ENCODE measurements around the gene SORCS2.

DNA sequence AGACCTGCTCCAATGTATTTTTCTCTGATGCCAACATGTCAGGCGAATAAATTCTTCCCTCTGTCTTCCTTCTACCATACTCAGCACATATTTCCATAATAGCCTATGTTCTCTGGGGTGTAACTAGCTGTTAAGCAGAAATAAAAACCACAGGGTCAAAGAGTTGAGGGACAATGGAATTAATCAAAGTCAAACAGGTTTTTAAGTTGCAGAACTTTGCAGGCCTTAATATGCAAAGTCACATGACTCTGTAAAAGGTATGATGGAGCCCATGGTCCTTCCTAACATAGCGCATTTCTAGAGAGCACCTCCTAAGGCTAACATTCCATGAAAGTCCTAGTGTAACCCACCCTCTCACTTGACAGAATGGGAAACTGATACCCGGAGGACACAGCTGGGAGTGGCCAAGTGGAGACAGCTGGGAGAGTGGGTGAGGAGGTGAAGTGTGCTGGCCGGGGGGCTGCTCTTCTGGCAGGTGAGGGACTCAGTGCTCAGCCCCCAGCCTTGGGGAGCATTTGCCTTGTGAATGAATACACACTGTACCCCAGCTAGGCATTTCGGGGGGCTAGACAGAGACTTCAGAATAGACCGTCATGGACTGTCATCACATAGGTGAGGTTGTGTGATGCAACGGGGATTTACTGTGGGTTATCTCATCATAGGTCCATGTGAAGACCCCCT is 8.4 kb upstream of the SORCS2 start:
- TF ChIP-seq, protein P1, sequence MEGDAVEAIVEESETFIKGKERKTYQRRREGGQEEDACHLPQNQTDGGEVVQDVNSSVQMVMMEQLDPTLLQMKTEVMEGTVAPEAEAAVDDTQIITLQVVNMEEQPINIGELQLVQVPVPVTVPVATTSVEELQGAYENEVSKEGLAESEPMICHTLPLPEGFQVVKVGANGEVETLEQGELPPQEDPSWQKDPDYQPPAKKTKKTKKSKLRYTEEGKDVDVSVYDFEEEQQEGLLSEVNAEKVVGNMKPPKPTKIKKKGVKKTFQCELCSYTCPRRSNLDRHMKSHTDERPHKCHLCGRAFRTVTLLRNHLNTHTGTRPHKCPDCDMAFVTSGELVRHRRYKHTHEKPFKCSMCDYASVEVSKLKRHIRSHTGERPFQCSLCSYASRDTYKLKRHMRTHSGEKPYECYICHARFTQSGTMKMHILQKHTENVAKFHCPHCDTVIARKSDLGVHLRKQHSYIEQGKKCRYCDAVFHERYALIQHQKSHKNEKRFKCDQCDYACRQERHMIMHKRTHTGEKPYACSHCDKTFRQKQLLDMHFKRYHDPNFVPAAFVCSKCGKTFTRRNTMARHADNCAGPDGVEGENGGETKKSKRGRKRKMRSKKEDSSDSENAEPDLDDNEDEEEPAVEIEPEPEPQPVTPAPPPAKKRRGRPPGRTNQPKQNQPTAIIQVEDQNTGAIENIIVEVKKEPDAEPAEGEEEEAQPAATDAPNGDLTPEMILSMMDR (IDR thresholded peaks at IDR 0.05; ENCODE audit: low read depth, low read length) = no peak
- TF ChIP-seq EZH2phosphoT487 (IDR thresholded peaks at IDR 0.05; ENCODE audit: low read depth) = no peak
